GM12878 (cell line): ENCODE results near the gene CLSTN2. TPM values are rescaled to one million over a fixed set of nuclear protein-coding genes. Genes with fewer than 3 reads are reported as not detected.

ENCODE experiments used
- ATAC-seq: fragments of 200-7000 bp; cut with Tn5 transposase; 3 replicates; pipeline ENCODE4 v1.9.1; 2020; ENCODE audit warnings: mild to moderate bottlenecking, moderate library complexity
- BruUV-seq: library from RNA; stranded (reverse); fragments of 400-500 nt; replicated peaks from 2 replicates; lab custom pipeline; 2021; lab: Mats Ljungman, UMichigan
- CTCF ChIA-PET: fragments of 300-600 bp; sonication (Branson Sonifier 250); formaldehyde crosslinking; extraction: SDS; loops from one replicate; lab custom pipeline; 2021; ENCODE audit warnings: inconsistent platforms; lab: Yijun Ruan, JAX
- POLR2A ChIA-PET: fragments of 350-600 bp; formaldehyde crosslinking; extraction: SDS; loops from one replicate; lab custom pipeline; 2021; ENCODE audit warnings: inconsistent platforms; lab: Charles Lee
- RAD21 ChIA-PET: fragments of 300-600 bp; sonication (Branson Sonifier 250); formaldehyde crosslinking; loops from one replicate; lab custom pipeline; 2023; ENCODE audit warnings: antibody characterized with exemption; ENCODE audit not compliant: unreplicated experiment; lab: Charles Lee
- SMC1A ChIA-PET: fragments of 300-600 bp; sonication (Branson Sonifier 250); formaldehyde crosslinking; loops from one replicate; lab custom pipeline; 2023; ENCODE audit not compliant: unreplicated experiment, uncharacterized antibody; lab: Charles Lee
- DNase-seq: peaks from one replicate; pipeline ENCODE4 v3.0.0-alpha.2; 2011; ENCODE audit warnings: low read depth, low spot score
- FAIRE-seq: peaks from 3 replicates; lab custom pipeline; 2011; peaks lifted over from hg19 to GRCh38; lab: Jason Lieb, UNC
- H2AFZ ChIP-seq: 2 replicates; pipeline ENCODE4 v1.6.0; 2011; ENCODE audit warnings: low read depth, low read length, control low read depth; ENCODE audit not compliant: control insufficient read depth
- H3K27ac ChIP-seq: 2 replicates; pipeline ENCODE4 v1.5.1; 2011; ENCODE audit warnings: control low read depth; ENCODE audit not compliant: control insufficient read depth, insufficient read depth
- H3K27me3 ChIP-seq, 2 experiments: replicated peaks in 1 of 2; 2 replicates each; pipeline versions ENCODE4 v1.6.0 to v1.6.1; 2011; ENCODE audit warnings: low read length in 1 of 2; ENCODE audit not compliant: control insufficient read depth in 2 of 2, insufficient read depth in 2 of 2
- H3K36me3 ChIP-seq, 2 experiments: 2 replicates each; pipeline ENCODE4 v1.5.1; 2011; ENCODE audit warnings: low read length in 1 of 2; ENCODE audit not compliant: control insufficient read depth in 2 of 2, insufficient read depth in 2 of 2
- H3K4me1 ChIP-seq: 2 replicates; pipeline ENCODE4 v1.6.1; 2011; ENCODE audit warnings: mild to moderate bottlenecking, low read length, moderate library complexity, mixed read lengths; ENCODE audit not compliant: control insufficient read depth, insufficient read depth
- H3K4me2 ChIP-seq: 2 replicates; pipeline ENCODE4 v1.6.0; 2011; ENCODE audit warnings: control low read depth; ENCODE audit not compliant: control insufficient read depth, insufficient read depth
- H3K4me3 ChIP-seq: fragments of 200-600 bp; sonication (generic); 2 replicates; pipeline ENCODE4 v1.5.1; 2016
- H3K79me2 ChIP-seq: 2 replicates; pipeline ENCODE4 v1.6.0; 2011; ENCODE audit warnings: low read length; ENCODE audit not compliant: control insufficient read depth, insufficient read depth
- H3K9ac ChIP-seq: 2 replicates; pipeline ENCODE4 v1.8.0; 2011; ENCODE audit warnings: low read length, control low read depth, mixed read lengths; ENCODE audit not compliant: control insufficient read depth, insufficient read depth
- H3K9me3 ChIP-seq: replicated peaks from 3 replicates; pipeline ENCODE4 v1.5.1; 2011; ENCODE audit warnings: mild to moderate bottlenecking, low read length; ENCODE audit not compliant: control insufficient read depth, insufficient read depth
- H4K20me1 ChIP-seq: 2 replicates; pipeline ENCODE4 v1.6.0; 2011; ENCODE audit not compliant: control insufficient read depth, insufficient read depth
- ASH2L ChIP-seq: fragments of 300-600, 200-600 bp; sonication (generic); IDR thresholded peaks from 2 replicates; pipeline ENCODE4 v1.6.1; 2017; ENCODE audit warnings: low read depth, mild to moderate bottlenecking, borderline replicate concordance
- BHLHE40 ChIP-seq, 2 experiments: fragments of 450-650 bp in 1 of 2; IDR thresholded peaks; 2 replicates each; pipeline ENCODE4 v1.6.1; 2011 to 2017; ENCODE audit warnings: low read depth in 2 of 2, borderline replicate concordance in 1 of 2, improper control_type of control experiment in 1 of 2, low read length in 1 of 2, mild to moderate bottlenecking in 1 of 2
- CHD1 ChIP-seq: IDR thresholded peaks from 2 replicates; pipeline ENCODE4 v1.6.1; 2012; ENCODE audit warnings: low read depth, low read length, improper control_type of control experiment
- IRF3 ChIP-seq: fragments of 450-650 bp; IDR thresholded peaks from 2 replicates; pipeline ENCODE4 v1.6.1; 2014; ENCODE audit warnings: mild to moderate bottlenecking
- KLF5 ChIP-seq: fragments of 450-650 bp; IDR thresholded peaks from 2 replicates; pipeline ENCODE4 v1.6.1; 2014; ENCODE audit warnings: mild to moderate bottlenecking; ENCODE audit not compliant: partially characterized antibody
- NRF1 ChIP-seq: conservative IDR thresholded peaks from 2 replicates; pipeline ENCODE4 v1.6.1; 2011; ENCODE audit warnings: mild to moderate bottlenecking, low read depth, low read length, improper control_type of control experiment
- SIX5 ChIP-seq: IDR thresholded peaks from 2 replicates; pipeline ENCODE4 v1.6.1; 2011; ENCODE audit warnings: mild to moderate bottlenecking, low read depth, low read length, moderate library complexity; ENCODE audit not compliant: severe bottlenecking
- SMAD1 ChIP-seq: fragments of 450-650 bp; IDR thresholded peaks from 2 replicates; pipeline ENCODE4 v1.6.1; 2018; ENCODE audit warnings: mild to moderate bottlenecking, low read depth; ENCODE audit not compliant: partially characterized antibody
- SMC3 ChIP-seq: IDR thresholded peaks from 2 replicates; pipeline ENCODE4 v1.6.1; 2011; ENCODE audit warnings: low read length, improper control_type of control experiment, borderline replicate concordance
- SREBF1 ChIP-seq: IDR thresholded peaks from 2 replicates; pipeline ENCODE4 v1.6.1; 2012; ENCODE audit warnings: mild to moderate bottlenecking, low read length
- SUZ12 ChIP-seq: fragments of 200-600 bp; sonication (generic); IDR thresholded peaks from one replicate; pipeline ENCODE4 v1.6.1; 2018; ENCODE audit warnings: antibody characterized with exemption, mild to moderate bottlenecking; ENCODE audit not compliant: unreplicated experiment
- TARDBP ChIP-seq: IDR thresholded peaks from 2 replicates; pipeline ENCODE4 v1.6.1; 2016; ENCODE audit warnings: borderline replicate concordance
- YBX1 ChIP-seq: fragments of 450-650 bp; IDR thresholded peaks from 2 replicates; pipeline ENCODE4 v1.6.1; 2016; ENCODE audit warnings: antibody characterized with exemption
- ZNF207 ChIP-seq: fragments of 450-650 bp; IDR thresholded peaks from 2 replicates; pipeline ENCODE4 v1.6.1; 2014; ENCODE audit warnings: antibody characterized with exemption, mild to moderate bottlenecking, borderline replicate concordance
- ZNF384 ChIP-seq: IDR thresholded peaks from 2 replicates; pipeline ENCODE4 v1.6.1; 2012; ENCODE audit warnings: low read depth, mild to moderate bottlenecking, low read length, improper control_type of control experiment, borderline replicate concordance
- ZNF592 ChIP-seq: fragments of 450-650 bp; IDR thresholded peaks from 2 replicates; pipeline ENCODE4 v1.6.1; 2017; ENCODE audit warnings: mild to moderate bottlenecking, moderate library complexity
- WGBS: methylation state at CpG from one replicate; pipeline ENCODE4 v1.1.6; 2016; ENCODE audit warnings: low lambda C conversion rate; ENCODE audit not compliant: insufficient replicate concordance, insufficient coverage; ENCODE audit errors: missing lambda C conversion rate; 5-methylcytosine and 5-hydroxymethylcytosine counted together
- in situ Hi-C: fragments of 300-500 bp; cut with MboI; formaldehyde crosslinking; loops from 9 replicates; pipeline ENCODE4 v1.14.3; 2018; ENCODE audit warnings: mixed read lengths
- intact Hi-C: fragments of 100-400 bp; cut with micrococcal nuclease; formaldehyde crosslinking; loops from one replicate; pipeline ENCODE4 v1.14.2; 2022; ENCODE audit not compliant: unreplicated experiment
- polyA plus RNA-seq, 11 experiments: library from polyadenylated mRNA; depleted of rRNA in 4 of 11; unstranded in 6 of 11; stranded (reverse) in 5 of 11; fragments of >200 nt; fragmentation: Nextera tagmentation in 4 of 11; fragmentation: Illumina TruSeq in 1 of 11; extraction: Ambion mirVana in 4 of 11; extraction: Trizol in 1 of 11; gene quantifications; 1 replicate in 1 of 11; 2 replicates in 10 of 11; pipeline versions ENCODE4 v1.2.1 to v1.2.3, GENCODE V29; 2011 to 2016; ENCODE audit warnings: inconsistent platforms in 2 of 11, missing spikeins in 2 of 11, low read depth in 1 of 11
- total RNA-seq, 4 experiments: library from RNA; depleted of rRNA in 3 of 4; stranded (reverse); fragments of >200 nt in 3 of 4; fragmentation: Illumina TruSeq in 1 of 4; extraction: Trizol in 1 of 4; gene quantifications; 2 replicates each; pipeline versions ENCODE4 v1.2.1 to v1.2.3, GENCODE V29; 2013 to 2021
- TF ChIP-seq, protein P1 (sequence below): fragments of 450-650 bp; IDR thresholded peaks from 2 replicates; pipeline ENCODE4 v1.6.1; 2016; ENCODE audit warnings: mild to moderate bottlenecking

CLSTN2 gene
- total and polyA plus RNA-seq, 10 of the 15 experiments (the other 5 are each of a cell fraction or from before 2014, with no cell fraction given): under 0.01 to 0.10 (median under 0.01) TPM; not detected in 5

DNA sequence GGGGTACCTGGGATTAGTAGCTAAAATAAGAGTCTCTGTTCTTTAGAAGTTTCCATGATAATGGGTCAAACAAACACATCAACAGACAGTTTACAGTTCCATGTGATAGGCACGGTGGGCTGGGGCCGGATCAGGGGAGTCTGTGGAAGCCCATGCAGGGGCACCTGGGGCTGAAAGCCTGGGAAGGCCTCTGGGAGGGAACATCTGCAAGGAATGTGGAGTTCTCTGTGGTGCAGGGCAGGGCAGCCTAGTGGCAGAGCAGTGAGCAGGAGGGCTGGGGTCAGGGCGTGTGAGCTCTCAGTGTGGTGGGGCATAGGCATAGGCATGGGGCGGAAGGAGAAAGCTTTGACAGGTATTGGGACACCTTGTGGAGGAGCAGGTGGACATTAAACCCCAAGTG, 535.2 kb downstream of the CLSTN2 start:
- DNase-seq (no peak), FAIRE-seq (no peak), ATAC-seq (no peak)
- Histone ChIP-seq H4K20me1 (no peaks in the 10 kb centered on the region), H3K4me1 (no peaks in the 10 kb centered on the region), H2AFZ (no peak overlapping the region), H3K36me3 (no peaks in the 10 kb centered on the region), H3K9me3 (no peaks in the 10 kb centered on the region), H3K9ac (no peak overlapping the region), H3K4me3 (no peak overlapping the region), H3K27me3 (peaks cover 0 to 2% of the 10 kb centered on the region in 2 experiments; a peak in 3 of 4 replicates), H3K27ac (no peak overlapping the region), H3K4me2 (no peak overlapping the region), H3K79me2 (no peaks in the 10 kb centered on the region)
- WGBS: 0% methylated on average over 4 of the region's 4 CpGs
- intact Hi-C loops (no loop called here), in situ Hi-C loops (no loop called here)
- TF ChIP-seq BHLHE40 (IDR thresholded peaks at IDR 0.05; ENCODE audit: borderline replicate concordance in 1 of 2, low read depth in 2 of 2, low read length in 1 of 2) (no peak), KLF5 (no peak), SMAD1 (no peak), CHD1 (no peak), SREBF1 (no peak), SMC3 (no peak), ZNF207 (no peak), ZNF592 (no peak), ZNF384 (no peak), SIX5 (no peak), SUZ12 (no peak), TARDBP (no peak), IRF3 (no peak), NRF1 (no peak), YBX1 (no peak), ASH2L (no peak)
- TF ChIP-seq, protein P1, sequence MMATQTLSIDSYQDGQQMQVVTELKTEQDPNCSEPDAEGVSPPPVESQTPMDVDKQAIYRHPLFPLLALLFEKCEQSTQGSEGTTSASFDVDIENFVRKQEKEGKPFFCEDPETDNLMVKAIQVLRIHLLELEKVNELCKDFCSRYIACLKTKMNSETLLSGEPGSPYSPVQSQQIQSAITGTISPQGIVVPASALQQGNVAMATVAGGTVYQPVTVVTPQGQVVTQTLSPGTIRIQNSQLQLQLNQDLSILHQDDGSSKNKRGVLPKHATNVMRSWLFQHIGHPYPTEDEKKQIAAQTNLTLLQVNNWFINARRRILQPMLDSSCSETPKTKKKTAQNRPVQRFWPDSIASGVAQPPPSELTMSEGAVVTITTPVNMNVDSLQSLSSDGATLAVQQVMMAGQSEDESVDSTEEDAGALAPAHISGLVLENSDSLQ: no peak
- ChIA-PET RAD21 (no interaction called here), POLR2A (no interaction called here), SMC1A (no interaction called here), CTCF (no interaction called here)
- no TSS peak for BruUV-seq
